Measurements from ENCODE around the gene ACTL6B.
A peak's percentile ranks its signal among the peaks of the same experiment; 100 is the strongest.

ACTL6B gene

GRCh38 chr7:100626530-100627237, 29.6 kb downstream of the ACTL6B start:
- DNase-seq = peak; percentile 67 to 74

DNA sequence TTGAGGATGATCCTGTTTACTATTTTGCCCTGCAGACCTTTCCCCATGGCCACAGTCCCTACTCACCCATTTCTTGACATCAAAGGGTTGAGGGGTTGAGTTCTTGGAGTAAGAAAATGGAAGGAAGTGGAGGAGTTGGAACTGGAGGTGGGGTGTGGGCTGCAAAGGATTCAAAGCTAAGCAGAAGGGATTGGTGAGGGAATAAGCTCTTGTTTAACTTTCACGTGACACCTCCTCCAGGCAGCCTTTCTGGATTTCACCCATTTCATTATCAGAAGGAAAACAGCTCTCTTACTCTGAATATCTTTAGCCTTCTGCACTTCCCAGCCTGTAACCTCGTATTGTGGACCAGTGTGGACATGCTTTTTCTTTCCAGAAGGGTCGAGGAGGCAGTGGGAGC, 30.2 kb downstream of the ACTL6B start:
- DNase-seq = no peak

DNA sequence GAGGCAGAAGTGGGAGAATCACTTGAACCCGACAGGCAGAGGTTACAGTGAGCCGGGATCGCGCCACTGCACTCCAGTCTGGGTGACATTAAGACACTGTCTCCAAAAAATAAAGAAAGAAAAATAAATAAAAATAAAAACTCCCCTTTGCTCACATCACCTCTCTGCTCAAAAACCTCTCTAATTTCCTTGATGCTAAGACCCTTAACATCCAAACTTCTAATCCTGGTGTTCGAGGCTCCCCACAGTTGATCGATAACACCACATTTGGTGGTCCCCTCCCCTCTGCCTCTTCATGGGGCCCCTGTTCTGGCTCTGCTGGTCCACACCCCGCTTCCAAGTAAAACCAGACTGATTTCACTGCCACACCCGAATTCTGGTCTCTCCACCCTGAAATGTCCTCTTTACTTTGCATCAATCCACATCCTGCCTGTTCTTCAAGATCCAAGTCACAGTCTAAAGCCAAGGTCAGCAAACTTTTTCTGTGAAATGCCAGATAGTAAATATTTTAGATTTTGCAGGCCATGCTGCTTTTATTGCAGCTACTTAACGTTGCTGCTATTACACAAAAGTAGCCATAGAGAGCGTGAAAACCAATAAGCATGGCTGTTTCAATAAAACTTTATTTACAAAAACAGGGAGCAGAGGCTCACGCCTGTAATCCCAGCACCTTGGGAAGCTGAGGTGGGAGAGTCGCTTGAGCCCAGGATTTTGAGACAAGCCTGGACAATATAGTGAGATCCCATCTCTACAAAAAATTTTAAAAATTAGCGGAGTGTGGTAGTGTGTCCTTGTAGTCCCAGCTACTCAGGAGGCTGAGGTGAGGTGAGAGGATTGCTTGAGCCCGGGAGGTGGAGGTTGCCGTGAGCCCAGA, 32.1 kb downstream of the ACTL6B start:
- DNase-seq = peak in 1 of 2 donors; percentile 15

DNA sequence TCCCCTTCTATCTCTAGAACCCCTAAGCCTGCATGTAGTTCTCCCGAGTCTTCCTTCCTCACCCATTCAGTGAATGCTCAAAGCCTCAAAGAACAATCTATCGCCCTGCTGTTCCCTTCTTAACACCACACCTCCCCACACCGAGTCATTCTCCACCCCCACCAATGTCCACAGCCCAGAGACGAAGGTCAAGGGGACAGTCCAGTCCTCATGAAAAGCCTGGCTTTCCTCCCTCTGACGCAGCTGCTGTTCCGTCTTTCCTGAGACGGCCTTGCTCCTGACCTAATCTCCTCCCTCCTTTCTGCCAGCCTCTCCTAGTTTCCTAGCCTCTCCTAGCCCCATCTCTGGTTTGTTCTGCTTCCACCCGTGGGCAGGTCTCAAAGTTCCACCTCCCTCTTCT, 34.7 kb downstream of the ACTL6B start:
- DNase-seq = no peak

DNA sequence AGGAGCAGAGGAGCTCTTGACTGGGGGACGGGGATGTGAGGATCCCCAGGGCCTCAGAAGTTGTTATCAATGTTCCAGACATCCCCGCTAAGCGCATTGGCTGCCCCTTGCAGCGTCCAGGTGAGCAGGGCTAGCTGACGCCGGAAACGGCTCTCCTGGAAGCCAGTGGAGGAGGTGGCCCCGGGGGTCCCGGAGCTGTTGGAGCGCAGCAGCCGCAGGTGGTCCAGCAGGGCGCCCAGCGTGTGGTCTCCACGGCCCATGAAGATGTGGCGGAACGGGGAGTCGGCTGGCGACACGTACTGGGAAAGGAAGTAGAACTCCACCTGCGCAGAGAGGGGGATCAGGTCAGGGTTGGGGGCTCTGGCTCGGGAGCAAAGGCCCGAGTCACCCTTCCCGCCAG, 35.4 kb downstream of the ACTL6B start:
- no peak for DNase-seq

- DNase-seq = no peak
Measured at GRCh38 chr7:100620239-100620638, 36.0 kb downstream of the ACTL6B start.

DNA sequence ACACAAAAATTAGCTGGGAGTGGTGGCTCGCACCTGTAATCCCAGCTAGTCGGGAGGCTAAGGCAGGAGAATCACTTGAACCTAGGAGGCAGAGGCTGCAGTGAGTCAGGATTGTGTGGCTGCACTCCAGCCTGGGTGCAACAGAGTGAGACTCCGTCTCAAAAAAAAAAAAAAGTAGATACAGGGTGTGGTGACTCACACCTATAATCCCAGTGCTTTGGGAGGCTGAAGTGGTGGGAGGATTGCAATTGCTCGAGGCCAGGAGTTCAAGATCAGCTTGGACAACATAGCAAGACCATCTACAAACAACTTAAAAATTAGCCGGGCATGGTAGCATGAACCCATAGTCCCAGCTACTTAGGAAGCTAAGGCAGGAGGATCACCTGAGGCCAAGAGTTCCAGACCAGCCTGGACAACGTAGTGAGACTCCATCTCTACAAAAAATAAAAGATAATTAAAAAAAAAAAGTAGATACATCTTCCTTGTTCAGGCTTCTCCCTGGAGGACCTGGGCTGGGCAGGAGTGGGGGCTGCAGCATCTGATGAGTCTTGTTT, 41.9 kb downstream of the ACTL6B start:
- DNase-seq = no peak

DNA sequence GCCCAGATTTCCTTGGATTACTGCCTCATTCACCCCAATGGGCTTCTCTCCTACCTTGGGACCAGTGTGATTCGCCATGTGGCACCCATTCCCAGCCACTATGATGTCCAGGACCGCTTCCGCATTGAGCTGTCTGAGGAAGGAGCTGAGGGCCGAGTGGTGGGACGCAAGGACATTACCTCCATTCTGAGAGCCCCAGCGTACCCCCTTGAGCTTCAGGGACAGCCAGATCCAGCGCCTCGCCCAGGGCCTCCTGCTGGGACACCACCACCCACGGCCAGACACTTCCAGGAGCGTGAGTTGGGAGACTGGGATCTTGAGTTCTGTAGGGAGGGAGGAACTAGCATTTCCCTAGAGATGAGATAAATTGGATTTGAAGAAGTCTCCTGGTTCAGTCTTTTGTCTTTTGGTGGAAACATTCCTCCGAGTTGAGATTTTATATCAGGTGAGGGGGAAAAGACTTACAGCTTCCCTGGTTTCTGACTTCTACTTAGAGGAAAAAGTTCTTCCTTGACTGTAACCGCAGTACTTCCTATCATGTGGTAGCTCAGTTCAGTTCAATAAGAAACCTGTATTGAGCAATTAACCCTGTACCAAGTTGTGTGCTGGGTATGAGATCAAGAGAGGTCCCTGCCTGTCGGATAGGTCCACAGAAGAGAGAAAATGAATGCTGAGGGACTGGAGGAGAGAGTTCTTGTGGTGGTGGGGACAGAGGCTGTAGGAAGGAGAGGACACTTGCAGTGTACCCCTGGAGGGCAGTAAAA, 42.7 kb downstream of the ACTL6B start:
- peak; percentile 5 to 58 for DNase-seq

- DNase-seq = no peak
Measured at GRCh38 chr7:100612730-100613390, 43.4 kb downstream of the ACTL6B start.

DNA sequence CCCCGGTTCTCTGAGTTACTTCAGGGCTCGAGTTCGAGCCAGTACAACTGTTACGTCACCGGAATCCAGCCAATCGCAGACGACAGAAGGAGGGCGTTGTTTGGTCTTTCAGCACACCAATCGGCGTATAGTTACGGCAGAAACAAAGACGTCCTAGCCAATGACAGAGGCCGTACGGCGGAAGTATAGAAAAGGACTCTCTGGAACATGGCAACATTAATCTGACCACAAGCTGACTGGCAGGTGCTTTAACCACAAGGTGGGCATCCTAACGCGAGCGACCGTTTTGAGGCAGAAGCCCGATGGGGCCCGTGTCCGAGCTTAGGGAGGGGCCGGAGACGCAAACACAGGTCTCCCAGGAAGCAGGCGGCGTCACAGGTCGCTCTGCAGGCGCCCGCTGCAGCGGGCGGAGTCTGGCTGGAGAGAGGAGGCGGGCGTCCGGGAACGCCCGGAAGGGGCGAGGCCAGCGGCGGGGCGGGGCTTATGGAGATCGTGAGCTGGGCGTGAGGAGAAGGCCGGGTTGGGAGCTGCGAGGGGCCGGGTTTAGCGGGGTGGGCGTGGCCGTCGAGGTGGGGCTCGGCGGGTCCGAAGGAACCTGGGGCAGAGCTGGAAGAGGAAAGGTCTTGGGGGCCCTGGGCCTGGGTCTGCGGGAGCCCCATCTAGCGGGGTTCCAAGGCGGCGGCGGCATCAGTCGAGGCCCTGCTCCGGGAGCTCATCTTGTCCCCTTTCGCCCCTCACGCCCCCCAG, 44.1 kb downstream of the ACTL6B start, which contains the start of gene MOSPD3:
TSS of gene MOSPD3 (plus strand) at position 558 of the 747 bp plus-strand sequence. CDS start 252 bp downstream, outside the sequence.
- peak; percentile 99 for DNase-seq

DNA sequence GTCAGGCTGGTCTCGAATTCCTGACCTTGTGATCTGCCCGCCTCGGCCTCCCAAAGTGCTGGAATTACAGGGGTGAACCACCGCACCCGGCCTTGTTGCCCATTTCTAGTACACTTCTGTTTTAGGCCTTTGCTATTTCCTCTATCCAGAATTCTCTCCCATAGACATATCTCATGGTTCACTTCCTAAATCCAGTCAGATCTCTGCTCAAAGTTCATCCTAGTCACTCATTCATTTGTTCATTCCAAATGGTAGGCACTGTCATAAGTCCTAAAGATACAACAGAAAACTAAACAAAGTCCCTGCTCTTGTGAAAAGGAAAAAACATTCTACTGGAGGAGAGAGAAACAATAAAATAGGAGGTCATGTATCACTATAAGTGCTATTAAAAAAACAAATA, 46.3 kb downstream of the ACTL6B start:
- peak; percentile 49 to 50 for DNase-seq

GRCh38 chr7:100607111-100607510, 49.1 kb downstream of the ACTL6B start:
- no peak for DNase-seq

DNA sequence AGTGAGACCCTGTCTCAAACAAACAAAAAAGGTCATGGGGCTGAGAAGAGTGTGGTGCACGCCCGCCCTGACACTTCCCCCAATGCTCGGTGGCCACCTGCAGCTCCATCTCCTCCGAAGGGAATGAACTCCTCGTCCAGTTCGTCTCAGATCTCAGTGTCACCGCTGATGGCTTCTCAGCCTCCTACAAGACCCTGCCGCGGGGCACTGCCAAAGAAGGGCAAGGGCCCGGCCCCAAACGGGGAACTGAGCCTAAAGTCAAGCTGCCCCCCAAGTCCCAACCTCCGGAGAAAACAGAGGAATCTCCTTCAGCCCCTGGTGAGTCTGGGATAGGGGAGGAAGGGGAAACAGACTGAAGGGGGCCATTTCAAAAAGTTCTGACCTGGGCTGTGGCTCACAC, 49.9 kb downstream of the ACTL6B start:
- DNase-seq = no peak

GRCh38 chr7:100604976-100605911, 51.0 kb downstream of the ACTL6B start:
- peak; percentile 51 to 70 for DNase-seq

- peak; percentile 70 to 77 for DNase-seq
Measured at GRCh38 chr7:100604028-100604975, 51.9 kb downstream of the ACTL6B start.

- DNase-seq = no peak
Measured at GRCh38 chr7:100603726-100604027, 52.6 kb downstream of the ACTL6B start.

DNA sequence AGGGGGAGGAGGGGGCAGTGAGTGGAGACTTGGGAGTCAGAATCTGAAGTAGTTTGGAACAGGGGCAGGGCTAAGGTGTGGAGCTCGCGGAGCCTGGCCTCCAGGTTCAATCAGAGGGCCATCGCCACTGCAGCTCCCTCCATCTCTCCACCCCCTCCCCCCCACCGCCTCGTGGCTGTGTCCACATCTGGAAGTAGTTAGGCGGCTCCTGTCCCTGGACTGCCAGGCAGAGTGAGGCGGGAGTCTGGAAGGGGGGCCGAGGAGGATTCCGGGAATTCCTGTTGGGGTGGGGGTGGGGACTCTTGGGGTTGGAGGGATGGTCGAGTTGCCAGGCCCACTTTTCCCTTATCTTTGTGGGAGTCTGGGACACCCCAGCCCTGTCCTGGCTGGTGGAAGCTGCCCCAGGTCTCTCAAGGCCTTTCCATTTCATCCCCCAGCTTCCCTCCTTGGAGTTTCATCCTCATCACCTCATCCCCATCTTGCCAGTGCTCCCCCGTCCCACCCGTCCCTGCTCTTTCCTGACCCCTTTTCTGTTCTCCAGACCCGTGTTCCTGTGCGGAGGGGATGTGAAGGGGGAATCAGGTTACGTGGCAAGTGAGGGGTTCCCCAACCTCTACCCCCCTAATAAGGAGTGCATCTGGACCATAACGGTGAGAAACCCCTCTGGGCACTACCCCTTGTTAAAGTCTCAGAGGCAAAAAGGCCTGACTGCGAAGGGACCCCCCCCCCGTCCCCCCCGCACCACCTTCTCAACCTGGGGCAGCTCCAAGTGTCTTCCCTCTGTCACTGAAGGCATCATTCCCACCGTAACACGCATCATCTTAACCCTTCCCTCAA, 53.1 kb downstream of the ACTL6B start:
- no peak for DNase-seq

DNA sequence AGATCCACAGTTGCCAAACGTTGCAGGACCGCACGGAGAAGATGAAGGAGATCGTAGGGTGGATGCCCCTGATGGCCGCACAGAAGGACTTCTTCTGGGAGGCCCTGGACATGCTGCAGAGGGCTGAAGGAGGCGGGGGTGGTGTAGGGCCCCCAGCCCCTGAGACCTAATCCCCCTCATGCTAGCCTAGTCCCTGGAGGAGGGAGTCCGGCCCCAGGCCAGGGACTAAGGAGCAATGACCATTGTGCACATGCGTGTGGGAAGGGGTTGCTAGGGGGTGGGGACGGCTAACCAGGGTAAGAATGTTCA, 55.6 kb downstream of the ACTL6B start:
- DNase-seq = no peak

Data from inflammatory macrophage (primary cell).